GM19043 (cell line): Measurements from ENCODE around the gene GNG10.
"Not testable (repeated sequence)": the region's sequence is repeated elsewhere in the genome, so short reads cannot be mapped to it uniquely, and the experiment has no call there.

ENCODE experiments used
- ATAC-seq: cut with Tn5 transposase; IDR thresholded peaks from one replicate; pipeline ENCODE4 v1.9.1; 2021; ENCODE audit warnings: low read depth; ENCODE audit not compliant: unreplicated experiment

Gene GNG10

GRCh38 chr9:111648066-111648465 lies 13.3 kb upstream of the GNG10 start:
- no peak for ATAC-seq

- no peak for ATAC-seq
Observed at GRCh38 chr9:111649016-111649415, 12.4 kb upstream of the GNG10 start.

GRCh38 chr9:111657051-111657450 lies 4.4 kb upstream of the GNG10 start:
- ATAC-seq, result no peak

- ATAC-seq, result no peak
Observed at GRCh38 chr9:111658943-111659342, 2.5 kb upstream of the GNG10 start.

GRCh38 chr9:111659691-111660090 lies 1.7 kb upstream of the GNG10 start:
- ATAC-seq, result no peak

- ATAC-seq, result peak; percentile 28
Observed at GRCh38 chr9:111661802-111662521, 557 bp downstream of the GNG10 start.

GRCh38 chr9:111662576-111663300 lies 1.3 kb downstream of the GNG10 start:
- ATAC-seq, result no peak

- ATAC-seq, result no peak
Observed at GRCh38 chr9:111663301-111663823, 2.0 kb downstream of the GNG10 start.

GRCh38 chr9:111668026-111668573 lies 6.7 kb downstream of the GNG10 start:
- no peak for ATAC-seq

GRCh38 chr9:111668601-111669000 lies 7.2 kb downstream of the GNG10 start:
- not testable (repeated sequence) for ATAC-seq

GRCh38 chr9:111674319-111674718 lies 12.9 kb downstream of the GNG10 start:
- ATAC-seq, result no peak

- ATAC-seq, result no peak
Observed at GRCh38 chr9:111676116-111676515, 14.7 kb downstream of the GNG10 start.

GRCh38 chr9:111678293-111678692 lies 16.9 kb downstream of the GNG10 start:
- ATAC-seq, result no peak

- ATAC-seq, result no peak
Observed at GRCh38 chr9:111679199-111679598, 17.8 kb downstream of the GNG10 start.

GRCh38 chr9:111683392-111683791 lies 22.0 kb downstream of the GNG10 start:
- no peak for ATAC-seq

- ATAC-seq, result no peak
Observed at GRCh38 chr9:111691672-111692329, 30.4 kb downstream of the GNG10 start.

- ATAC-seq, result no peak
Observed at GRCh38 chr9:111696796-111697195, 35.4 kb downstream of the GNG10 start.

- ATAC-seq, result no peak
Observed at GRCh38 chr9:111700776-111701175, 39.4 kb downstream of the GNG10 start.

GRCh38 chr9:111704503-111704902 lies 43.1 kb downstream of the GNG10 start:
- ATAC-seq, result no peak

- ATAC-seq, result no peak
Observed at GRCh38 chr9:111711548-111711947, 50.1 kb downstream of the GNG10 start.

GRCh38 chr9:111712369-111712768 lies 51.0 kb downstream of the GNG10 start:
- no peak for ATAC-seq
